Left renal pelvis (tissue), 4 donors: ENCODE results near the gene NLRX1. TPM values are rescaled to one million over a fixed set of nuclear protein-coding genes. Genes with fewer than 3 reads are reported as not detected.
"Not testable (repeated sequence)": the region's sequence is repeated elsewhere in the genome, so short reads cannot be mapped to it uniquely, and the experiment has no call there.

Experiments used
- DNase-seq, 4 donors: peaks; one replicate each; pipeline ENCODE4 v3.0.0-alpha.2; 2013; ENCODE audit warnings: low read depth in 4 of 4, low spot score in 3 of 4
- polyA plus RNA-seq, 4 donors: library from polyadenylated mRNA; unstranded; fragments of 120-200 nt; gene quantifications; one replicate each; pipeline ENCODE4 v1.2.1, GENCODE V29; 2013; ENCODE audit not compliant: insufficient read length in 4 of 4

NLRX1 gene
- polyA plus RNA-seq, 4 donors: 7.8 to 12.6 (median 10.2) TPM

DNA sequence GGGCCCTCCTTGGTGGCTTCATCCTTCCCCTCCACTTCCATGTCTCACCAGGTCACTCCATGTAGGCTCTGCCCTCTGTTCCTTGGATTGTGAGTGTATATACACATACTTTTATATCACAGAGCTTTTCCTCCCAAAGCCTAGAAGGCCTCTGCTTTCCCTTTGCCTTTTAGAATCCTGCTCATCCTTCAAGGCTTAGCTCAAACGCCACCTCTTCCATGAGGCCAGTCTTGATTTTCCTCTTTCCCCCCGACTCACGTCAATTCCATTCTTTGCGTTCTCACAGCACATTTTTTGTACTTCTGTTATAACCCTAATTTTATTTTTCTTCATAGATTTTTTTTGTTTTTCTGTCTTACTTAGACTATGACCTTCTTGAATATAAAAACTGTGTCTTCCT is 15.9 kb upstream of the NLRX1 start:
- DNase-seq: no peak

DNA sequence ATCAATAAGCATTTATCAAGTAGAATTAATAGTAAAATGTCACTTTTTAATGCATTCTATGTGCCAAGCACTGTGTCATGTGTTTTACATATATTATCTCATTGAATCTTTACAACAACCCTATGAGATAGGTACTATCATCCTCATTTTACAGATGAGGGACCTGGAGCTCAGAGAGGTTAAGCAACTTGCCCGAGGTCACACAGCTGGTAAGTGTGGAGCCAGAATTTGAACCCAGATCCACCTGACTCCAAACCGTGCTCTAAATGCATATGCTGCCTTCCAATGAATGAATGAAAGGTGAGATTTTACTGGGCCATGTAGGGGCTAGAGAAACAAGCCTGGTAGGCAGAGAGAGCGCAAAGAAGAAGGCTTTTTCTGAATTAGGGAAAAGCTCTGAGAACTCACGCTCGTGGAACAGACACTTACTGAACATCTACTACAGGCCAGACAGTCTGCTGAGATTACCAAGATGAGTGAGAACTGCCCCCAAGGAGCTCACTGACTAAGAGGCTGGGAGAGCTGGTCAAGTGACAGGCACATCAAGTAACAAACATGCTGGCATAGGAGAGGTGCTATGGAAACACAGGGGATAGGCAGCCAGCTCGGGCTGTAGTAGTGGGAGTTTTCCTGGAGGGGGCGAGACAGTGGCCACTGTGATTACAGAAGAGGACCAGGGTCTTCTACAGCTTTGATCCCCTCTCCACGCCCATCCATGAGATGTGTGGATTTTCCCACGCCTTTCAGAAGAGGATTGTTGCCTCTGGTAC is 15.3 kb upstream of the NLRX1 start:
- no peak for DNase-seq

DNA sequence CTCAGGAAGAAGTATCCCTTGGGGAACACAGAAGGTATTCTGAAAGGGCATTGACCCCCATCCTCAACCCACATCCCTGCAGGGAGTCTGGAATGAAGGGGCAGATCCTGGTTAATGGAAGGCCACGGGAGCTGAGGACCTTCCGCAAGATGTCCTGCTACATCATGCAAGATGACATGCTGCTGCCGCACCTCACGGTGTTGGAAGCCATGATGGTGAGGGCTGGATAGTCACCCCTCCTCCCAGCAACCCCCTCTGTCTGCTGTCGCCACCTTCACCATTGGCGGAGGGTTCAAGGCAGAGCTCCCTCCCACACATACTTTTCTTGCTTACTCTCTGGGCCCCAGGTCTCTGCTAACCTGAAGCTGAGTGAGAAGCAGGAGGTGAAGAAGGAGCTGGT is 14.3 kb upstream of the NLRX1 start:
- DNase-seq: no peak

DNA sequence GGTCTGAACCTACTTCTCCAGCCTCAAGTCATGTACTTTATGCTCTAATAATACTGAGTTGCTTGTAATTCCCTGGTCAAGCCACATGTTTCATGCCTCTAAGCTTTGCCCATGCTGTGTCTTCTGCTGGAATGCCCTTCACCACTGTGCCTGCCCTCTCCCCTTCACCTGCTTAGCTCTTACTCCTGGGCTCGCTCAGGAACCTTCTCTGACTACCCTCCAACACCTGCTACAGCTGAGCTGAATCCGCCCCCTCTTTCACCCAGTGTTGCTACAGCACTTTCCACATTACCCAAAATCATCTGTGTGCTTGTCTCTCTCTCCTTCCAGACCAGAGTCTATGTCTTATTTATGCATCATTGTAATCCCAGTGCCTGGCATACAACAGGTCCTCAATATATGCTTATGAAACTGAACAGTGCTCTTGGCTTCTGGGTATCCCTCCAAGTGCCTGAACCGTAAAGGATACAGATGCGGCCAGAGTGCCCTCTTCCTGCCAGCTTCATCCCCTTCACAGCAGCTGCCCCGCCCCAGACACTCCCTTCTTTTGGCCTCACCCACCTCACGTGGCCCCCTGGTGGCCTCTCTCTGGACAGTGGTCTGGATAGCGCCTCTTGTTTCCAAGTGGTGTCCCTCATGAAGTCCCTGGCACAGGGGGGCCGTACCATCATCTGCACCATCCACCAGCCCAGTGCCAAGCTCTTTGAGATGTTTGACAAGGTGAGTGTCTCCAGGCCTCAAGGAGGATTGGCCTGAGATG is 12.6 kb upstream of the NLRX1 start:
- no peak for DNase-seq

DNA sequence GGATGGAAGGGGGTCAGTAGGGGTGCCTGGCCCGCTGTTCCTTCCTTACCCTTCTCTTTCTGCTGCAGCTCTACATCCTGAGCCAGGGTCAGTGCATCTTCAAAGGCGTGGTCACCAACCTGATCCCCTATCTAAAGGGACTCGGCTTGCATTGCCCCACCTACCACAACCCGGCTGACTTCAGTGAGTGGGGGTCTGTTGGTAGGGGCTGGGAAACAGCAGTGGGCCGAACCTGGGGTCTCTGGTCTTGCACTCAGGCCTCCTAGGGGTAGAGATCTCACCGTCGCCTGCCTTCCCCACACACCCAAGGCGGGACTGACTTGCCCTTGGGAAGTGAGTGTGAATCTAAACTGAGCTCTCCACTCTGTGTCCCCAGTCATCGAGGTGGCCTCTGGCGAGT is 12.0 kb upstream of the NLRX1 start:
- DNase-seq: no peak

DNA sequence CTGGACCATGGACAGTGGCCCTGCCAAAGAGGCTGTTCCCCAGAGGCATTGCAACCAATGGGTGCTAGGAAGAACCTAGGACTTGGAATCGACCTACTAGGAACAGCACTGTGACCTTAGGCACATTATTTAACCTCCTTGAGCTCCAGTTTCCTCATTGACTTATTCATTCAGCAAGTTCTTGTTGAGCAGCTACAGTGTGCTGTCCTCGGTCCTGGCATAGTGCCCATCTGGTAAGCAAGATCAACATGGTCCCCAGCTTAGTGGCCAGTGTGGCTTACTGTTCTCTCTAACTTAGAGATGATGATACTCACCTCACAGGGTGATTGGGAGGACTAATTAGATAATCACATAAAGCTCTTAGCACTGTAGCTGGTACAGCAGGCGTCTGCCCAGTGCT is 11.5 kb upstream of the NLRX1 start:
- DNase-seq: no peak

DNA sequence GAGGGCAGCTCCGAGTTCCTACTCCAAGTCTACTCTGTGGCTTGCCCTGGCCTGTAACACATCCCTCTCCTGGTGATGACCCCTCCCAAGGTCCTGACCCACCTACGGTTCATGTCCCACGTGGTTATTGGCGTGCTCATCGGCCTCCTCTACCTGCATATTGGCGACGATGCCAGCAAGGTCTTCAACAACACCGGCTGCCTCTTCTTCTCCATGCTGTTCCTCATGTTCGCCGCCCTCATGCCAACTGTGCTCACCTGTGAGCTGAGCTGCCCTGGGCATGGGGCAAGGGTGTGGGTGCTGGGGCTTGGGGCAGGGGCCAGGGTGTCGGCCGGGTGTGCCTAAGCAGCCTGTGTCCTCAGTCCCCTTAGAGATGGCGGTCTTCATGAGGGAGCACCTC is 10.1 kb upstream of the NLRX1 start:
- no peak for DNase-seq

DNA sequence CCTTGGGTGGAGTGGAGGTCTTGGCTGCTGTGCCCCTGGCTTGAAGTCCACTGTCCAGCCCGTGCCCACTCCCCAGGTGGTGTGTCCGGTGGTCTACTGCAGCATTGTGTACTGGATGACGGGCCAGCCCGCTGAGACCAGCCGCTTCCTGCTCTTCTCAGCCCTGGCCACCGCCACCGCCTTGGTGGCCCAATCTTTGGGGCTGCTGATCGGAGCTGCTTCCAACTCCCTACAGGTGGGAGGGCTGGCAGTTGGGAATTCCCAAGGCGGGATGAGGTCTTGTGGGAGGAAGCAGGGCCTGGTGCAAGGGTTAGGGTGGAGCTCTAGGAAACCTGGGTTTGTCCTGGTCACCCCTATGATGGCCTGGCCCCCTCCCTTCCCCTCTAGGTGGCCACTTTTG is 8.4 kb upstream of the NLRX1 start:
- no peak for DNase-seq

DNA sequence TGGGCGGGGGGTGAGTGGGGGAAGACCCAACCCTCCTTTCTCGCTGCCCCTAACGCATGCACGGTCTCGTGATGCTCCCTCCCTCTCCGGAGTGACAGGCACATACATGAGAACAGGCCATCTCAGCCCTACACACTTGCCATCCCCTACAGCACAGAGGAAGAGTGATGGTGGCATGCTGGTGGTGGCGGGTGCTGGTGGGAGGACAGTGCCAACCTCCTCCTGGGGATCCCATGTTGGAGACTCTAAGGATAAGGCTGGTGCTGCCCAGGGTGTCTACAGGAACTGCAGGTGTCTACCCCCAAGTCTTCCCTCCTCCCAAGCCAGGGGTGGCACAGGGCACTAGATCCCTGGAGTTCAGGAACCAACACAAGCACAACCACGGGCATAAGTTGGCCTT is 6.7 kb upstream of the NLRX1 start:
- DNase-seq: no peak

DNA sequence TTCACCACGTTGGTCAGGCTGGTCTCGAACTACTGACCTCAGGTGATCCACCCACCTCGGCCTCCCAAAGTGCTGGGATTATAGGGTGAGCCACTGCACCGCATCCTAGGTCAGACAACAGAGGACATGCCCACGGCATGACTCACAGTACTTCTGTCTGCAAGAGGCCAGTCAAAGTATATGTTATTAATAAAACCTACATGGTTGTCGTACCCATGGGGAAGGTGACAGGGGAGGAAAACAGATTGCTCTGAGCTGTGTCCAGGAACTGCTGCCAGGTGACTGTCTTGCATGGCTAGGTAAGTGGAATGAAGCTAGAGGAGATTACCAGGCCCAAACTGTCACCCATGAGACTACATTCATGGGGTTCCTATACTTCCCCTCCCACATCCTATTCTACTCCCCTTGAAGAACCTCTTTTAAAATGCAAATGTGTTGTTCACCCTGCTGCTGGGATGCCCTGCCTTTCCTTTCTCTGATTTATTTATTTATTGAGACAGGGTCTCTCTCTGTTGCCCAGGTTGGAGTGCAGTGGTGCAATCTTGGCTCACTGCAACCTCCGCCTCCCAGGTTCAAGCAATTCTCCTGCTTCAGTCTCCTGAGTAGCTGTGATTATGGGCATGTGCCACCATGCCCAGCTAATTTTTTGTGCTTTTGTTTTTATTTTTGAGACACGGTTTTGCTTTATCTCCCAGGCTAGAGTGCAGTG is 2.0 kb upstream of the NLRX1 start:
- DNase-seq: peak in 1 of 4 donors; percentile 47

DNA sequence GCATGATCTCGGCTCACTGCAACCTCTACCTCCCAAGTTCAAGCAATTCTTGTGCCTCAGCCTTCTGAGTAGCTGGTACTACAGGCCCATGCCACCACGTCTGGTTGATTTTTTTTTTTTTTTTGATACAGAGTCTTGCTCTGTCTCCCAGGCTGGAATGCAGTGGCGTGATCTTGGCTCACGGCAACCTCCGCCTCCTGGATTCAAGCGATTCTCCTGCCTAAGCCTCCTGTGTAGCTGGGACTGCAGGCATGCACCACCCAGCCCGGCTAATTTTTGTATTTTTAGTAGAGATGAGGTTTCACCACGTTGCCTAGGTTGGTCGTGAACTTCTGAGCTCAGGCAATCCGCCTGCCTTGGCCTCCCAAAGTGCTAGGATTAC is 1.5 kb upstream of the NLRX1 start:
- DNase-seq: not testable (repeated sequence)

DNA sequence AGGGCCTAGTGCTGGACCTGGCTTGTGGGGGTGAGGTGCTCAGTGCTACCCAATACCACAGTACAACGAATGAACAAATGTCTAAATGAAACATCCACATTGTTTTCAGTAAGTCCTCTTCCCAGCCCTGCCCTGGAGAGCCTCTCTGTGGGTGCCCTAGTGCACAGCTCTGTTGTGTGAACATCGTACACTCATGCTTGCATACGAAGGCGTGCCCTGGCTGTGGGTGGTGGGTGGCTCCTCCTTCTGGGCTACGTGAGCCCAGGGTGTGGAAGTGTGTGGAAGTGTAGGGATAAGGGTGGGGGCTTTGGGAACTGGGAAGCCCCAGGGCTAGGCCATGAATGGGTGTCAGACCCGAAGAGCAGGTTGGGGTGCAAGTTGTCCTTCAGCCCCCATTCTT is 592 bp upstream of the NLRX1 start:
- no peak for DNase-seq

DNA sequence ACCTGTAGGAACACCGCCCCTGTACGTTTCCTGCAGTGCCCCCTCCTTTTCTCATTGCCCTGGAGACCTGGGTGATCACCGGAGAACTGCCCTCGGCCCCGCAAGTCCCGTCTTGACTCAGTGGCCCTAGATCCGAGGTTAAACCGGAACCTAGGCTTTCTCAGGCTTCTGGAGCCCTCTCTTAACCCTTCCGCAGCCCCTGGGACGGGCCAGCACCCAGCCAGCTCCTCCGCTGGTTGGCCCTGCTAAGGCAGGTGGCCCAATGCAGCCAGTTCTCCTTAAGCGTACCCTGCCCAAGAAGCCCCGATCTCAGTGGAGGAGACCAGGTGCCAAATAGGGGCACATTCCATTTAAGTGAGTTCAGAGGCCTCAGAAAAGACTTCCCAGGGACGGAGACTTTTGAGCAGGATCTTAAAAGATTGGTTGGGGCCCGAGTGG is 776 bp downstream of the NLRX1 start:
- DNase-seq: no peak

DNA sequence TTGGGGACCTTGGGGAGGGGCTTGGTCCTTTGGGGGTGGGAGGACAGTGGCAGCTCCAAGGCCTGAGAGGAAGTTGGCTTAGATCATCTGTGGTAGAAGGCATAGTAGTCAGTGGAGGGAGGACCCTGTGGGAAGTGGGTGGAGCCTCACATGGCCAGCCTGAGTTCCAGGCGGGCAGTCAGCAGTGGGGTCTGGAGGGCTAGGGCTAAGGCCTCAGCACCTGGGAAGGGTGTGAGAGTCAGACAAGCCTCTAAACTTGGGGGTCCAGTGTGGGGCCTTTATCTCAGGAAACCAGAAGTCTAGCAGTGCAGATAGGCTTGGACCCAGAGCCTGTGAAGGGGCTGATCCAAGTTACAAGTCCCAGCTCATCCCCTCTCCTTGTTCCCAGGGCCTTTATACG is 4.0 kb downstream of the NLRX1 start:
- no peak for DNase-seq

DNA sequence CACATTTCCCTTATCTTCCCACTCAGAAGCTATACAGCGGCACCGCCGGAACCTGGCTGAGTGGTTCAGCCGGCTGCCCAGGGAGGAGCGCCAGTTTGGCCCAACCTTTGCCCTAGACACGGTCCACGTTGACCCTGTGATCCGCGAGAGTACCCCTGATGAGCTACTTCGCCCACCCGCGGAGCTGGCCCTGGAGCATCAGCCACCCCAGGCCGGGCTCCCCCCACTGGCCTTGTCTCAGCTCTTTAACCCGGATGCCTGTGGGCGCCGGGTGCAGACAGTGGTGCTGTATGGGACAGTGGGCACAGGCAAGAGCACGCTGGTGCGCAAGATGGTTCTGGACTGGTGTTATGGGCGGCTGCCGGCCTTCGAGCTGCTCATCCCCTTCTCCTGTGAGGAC is 4.9 kb downstream of the NLRX1 start:
- no peak for DNase-seq

DNA sequence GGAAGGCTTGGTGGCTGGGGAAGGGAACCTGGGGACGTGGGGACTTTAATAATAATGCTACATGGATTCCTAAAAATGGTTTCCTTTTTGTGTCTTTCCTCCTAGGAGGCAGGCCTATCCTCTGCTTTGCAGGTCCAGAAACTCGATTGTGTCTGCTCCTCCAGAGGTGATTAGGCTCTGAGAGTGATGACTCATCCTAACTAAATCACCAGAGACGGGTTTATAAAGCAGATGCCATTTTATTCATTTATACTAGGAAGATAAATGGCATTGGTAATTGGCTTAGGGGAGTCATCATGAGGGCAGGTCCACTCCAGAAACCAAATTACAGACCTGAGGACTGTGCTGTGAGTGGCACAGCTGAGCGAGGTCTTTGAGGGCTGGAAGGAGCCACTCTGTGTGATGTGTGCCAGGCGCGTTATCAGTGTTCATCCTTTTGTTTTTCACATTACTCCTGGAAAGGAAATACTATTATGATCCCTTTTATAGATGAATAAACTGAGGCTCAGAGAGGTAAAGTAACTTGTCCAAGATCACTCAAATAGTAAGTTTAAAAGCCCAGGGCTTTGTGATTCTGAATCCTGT is 7.1 kb downstream of the NLRX1 start:
- DNase-seq: no peak

DNA sequence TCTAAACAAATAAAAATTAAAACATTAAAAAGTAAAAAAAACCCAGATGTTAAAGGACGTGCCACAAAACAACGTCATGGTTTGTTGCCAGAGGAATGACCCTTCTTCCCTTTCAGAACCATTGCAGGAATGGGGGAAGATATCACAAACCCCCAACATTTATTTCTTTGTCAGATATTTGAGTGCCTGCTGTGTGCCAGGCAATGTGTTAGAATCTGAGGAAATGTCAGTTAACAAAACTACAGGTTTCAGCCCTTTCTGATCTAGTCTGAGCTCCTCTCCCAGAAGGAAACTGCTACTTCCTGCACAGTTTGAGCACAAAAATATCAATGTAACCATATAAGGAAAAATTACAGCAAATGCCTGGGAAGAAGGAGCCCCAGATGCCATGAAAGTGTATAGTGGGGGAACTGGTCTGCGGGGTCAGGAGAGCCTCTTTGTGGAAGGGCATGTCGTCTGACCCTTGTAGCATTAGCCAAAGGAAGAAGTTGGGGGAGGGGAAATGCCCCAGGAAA is 9.7 kb downstream of the NLRX1 start:
- no peak for DNase-seq

DNA sequence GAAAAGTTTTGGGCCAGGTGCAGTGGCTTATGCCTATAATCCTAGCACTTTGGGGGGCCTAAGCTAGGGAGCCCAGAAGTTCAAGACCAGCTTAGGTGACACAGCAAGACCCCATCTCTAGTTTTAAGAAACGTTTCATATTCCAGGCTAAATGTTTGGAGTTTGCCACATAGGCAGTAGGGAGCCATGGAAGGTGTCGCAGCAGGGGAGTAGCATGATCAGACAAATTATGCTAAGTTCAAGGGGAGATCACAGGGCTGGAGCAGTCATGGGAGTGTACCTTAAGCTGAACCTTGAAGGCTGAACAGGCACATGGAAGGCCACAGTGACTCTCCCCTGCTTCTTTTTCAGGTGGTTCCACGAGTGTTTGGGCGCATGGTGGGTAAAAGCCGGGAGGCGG is 10.8 kb downstream of the NLRX1 start:
- no peak for DNase-seq

DNA sequence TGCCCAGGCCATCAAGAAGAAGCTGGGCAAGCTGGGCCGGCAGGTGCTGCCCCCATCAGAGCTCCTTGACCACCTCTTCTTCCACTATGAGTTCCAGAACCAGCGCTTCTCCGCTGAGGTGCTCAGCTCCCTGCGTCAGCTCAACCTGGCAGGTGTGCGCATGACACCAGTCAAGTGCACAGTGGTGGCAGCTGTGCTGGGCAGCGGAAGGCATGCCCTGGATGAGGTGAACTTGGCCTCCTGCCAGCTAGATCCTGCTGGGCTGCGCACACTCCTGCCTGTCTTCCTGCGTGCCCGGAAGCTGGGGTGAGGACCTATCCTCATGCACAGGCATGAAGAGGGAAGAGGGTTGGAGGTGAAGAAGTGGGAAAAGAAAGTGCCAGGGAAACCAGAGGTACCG is 11.5 kb downstream of the NLRX1 start:
- DNase-seq: no peak

DNA sequence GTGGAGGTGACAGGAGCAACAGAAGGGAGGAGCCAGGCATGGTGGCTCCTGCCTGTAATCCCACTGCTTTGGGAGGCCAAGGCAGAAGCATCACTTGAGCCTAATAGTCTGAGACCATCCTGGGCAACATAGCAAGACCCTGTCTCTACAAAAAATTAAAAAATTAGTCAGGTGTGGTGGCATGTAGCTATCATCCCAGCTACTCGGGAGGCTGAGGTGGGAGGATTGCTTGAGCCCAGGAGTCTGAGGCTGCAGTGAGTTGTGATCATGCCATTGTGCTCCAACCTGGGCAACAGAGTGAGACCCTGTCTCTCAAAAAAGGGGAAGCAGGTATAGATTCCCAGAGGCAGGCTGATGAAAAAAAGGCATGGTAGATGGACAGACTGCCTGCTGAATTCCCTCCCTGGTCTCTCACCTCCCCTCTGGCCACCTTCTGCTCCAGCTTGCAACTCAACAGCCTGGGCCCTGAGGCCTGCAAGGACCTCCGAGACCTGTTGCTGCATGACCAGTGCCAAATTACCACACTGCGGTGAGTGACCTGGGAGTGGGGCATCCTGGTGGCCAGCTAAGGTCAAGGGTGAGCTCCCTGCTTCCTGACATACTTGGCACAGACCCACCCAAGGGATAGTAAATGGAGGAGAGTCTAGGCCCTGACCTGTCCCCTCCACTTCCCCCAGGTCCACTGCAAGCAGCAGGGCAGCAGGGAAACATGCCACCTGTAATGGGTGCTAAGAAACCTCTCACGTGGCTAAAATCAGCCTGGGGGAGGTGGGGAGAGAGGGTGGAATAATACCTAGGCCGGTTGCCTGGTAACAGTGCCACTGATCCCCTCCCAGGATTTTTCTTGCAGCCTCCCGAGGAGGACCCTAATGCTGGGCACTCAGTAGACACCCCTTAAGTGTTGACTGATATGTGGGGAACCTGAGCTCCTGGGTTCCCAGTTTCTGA is 12.5 kb downstream of the NLRX1 start:
- DNase-seq: no peak
